ENCODE results near the gene TPSG1. TPM values are rescaled to one million over a fixed set of nuclear protein-coding genes. Genes with fewer than 3 reads are reported as not detected.
"Not testable (repeated sequence)": the region's sequence is repeated elsewhere in the genome, so short reads cannot be mapped to it uniquely, and the experiment has no call there.

TPSG1 gene
- total RNA-seq, 1 donor from 2014 or later: not detected

GRCh38 chr16:1230471-1231212 lies 5.6 kb upstream of the TPSG1 start:
- intact Hi-C loops (cut with micrococcal nuclease); H3K4me1 Mint-ChIP-seq; H3K36me3 Mint-ChIP-seq (ENCODE audit: low read depth); H3K27ac Mint-ChIP-seq; H3K27me3 Mint-ChIP-seq; H3K4me3 Mint-ChIP-seq; DNase-seq; H3K9me3 Mint-ChIP-seq: not testable (repeated sequence)

- H3K4me1 Mint-ChIP-seq; H3K36me3 Mint-ChIP-seq (ENCODE audit: low read depth); H3K4me3 Mint-ChIP-seq; intact Hi-C loops (cut with micrococcal nuclease); H3K27ac Mint-ChIP-seq; H3K27me3 Mint-ChIP-seq; H3K9me3 Mint-ChIP-seq; DNase-seq: not testable (repeated sequence)
Measured at GRCh38 chr16:1230084-1230470, 5.0 kb upstream of the TPSG1 start, which contains the start of gene TPSB2. Gene TPSB2, minus strand, starts transcription at chr16:1230184. Its CDS starts 233 bp downstream, at chr16:1229951.

- H3K36me3 Mint-ChIP-seq (ENCODE audit: low read depth); DNase-seq; H3K27me3 Mint-ChIP-seq; H3K4me3 Mint-ChIP-seq; H3K4me1 Mint-ChIP-seq; H3K27ac Mint-ChIP-seq; H3K9me3 Mint-ChIP-seq; intact Hi-C loops (cut with micrococcal nuclease): not testable (repeated sequence)
Measured at GRCh38 chr16:1229476-1229875, 4.4 kb upstream of the TPSG1 start.

- H3K4me1 Mint-ChIP-seq; intact Hi-C loops (cut with micrococcal nuclease); H3K9me3 Mint-ChIP-seq; H3K4me3 Mint-ChIP-seq; H3K27me3 Mint-ChIP-seq; H3K27ac Mint-ChIP-seq; H3K36me3 Mint-ChIP-seq (ENCODE audit: low read depth); DNase-seq: not testable (repeated sequence)
Measured at GRCh38 chr16:1228227-1228626, 3.2 kb upstream of the TPSG1 start.

- H3K4me1 Mint-ChIP-seq; H3K36me3 Mint-ChIP-seq (ENCODE audit: low read depth); intact Hi-C loops (cut with micrococcal nuclease); DNase-seq; H3K4me3 Mint-ChIP-seq; H3K27me3 Mint-ChIP-seq; H3K27ac Mint-ChIP-seq; H3K9me3 Mint-ChIP-seq: not testable (repeated sequence)
Measured at GRCh38 chr16:1226692-1227091, 1.6 kb upstream of the TPSG1 start.

- H3K27me3 Mint-ChIP-seq; H3K9me3 Mint-ChIP-seq; DNase-seq; H3K4me1 Mint-ChIP-seq; H3K27ac Mint-ChIP-seq; H3K4me3 Mint-ChIP-seq; intact Hi-C loops (cut with micrococcal nuclease); H3K36me3 Mint-ChIP-seq (ENCODE audit: low read depth): not testable (repeated sequence)
Measured at GRCh38 chr16:1225728-1226311, 752 bp upstream of the TPSG1 start.

- no peaks in the 10 kb centered on the region for H3K9me3 Mint-ChIP-seq
- no peak for DNase-seq
- H3K27ac Mint-ChIP-seq: no peak overlapping the region
- H3K27me3 Mint-ChIP-seq: no peaks in the 10 kb centered on the region
- H3K4me1 Mint-ChIP-seq: no peaks in the 10 kb centered on the region
- no peaks in the 10 kb centered on the region for H3K36me3 Mint-ChIP-seq (ENCODE audit: low read depth)
- no peak overlapping the region for H3K4me3 Mint-ChIP-seq
- intact Hi-C loops (cut with micrococcal nuclease): no loop called here
Measured at GRCh38 chr16:1224558-1224957, 510 bp downstream of the TPSG1 start.

GRCh38 chr16:1223355-1224214 lies 1.5 kb downstream of the TPSG1 start:
- Mint-ChIP-seq H3K4me3 (no peak overlapping the region), H3K4me1 (no peaks in the 10 kb centered on the region), H3K27ac (no peak overlapping the region), H3K9me3 (no peaks in the 10 kb centered on the region), H3K27me3 (no peaks in the 10 kb centered on the region), H3K36me3 (ENCODE audit: low read depth) (no peaks in the 10 kb centered on the region)
- DNase-seq: no peak
- intact Hi-C loops (cut with micrococcal nuclease): no loop called here

GRCh38 chr16:1222553-1223354 lies 2.3 kb downstream of the TPSG1 start:
- H3K27ac Mint-ChIP-seq: no peak overlapping the region
- H3K4me3 Mint-ChIP-seq: no peak overlapping the region
- H3K27me3 Mint-ChIP-seq: no peaks in the 10 kb centered on the region
- intact Hi-C loops (cut with micrococcal nuclease): no loop called here
- DNase-seq: no peak
- no peaks in the 10 kb centered on the region for H3K4me1 Mint-ChIP-seq
- no peaks in the 10 kb centered on the region for H3K9me3 Mint-ChIP-seq
- H3K36me3 Mint-ChIP-seq (ENCODE audit: low read depth): no peaks in the 10 kb centered on the region

GRCh38 chr16:1221628-1222552 lies 3.2 kb downstream of the TPSG1 start:
- intact Hi-C loops (cut with micrococcal nuclease): no loop called here
- no peaks in the 10 kb centered on the region for H3K36me3 Mint-ChIP-seq (ENCODE audit: low read depth)
- DNase-seq: no peak

GRCh38 chr16:1220841-1221627 lies 4.0 kb downstream of the TPSG1 start:
- H3K27me3 Mint-ChIP-seq: no peaks in the 10 kb centered on the region
- H3K9me3 Mint-ChIP-seq: no peaks in the 10 kb centered on the region
- DNase-seq: no peak
- no peak overlapping the region for H3K27ac Mint-ChIP-seq
- no peaks in the 10 kb centered on the region for H3K36me3 Mint-ChIP-seq (ENCODE audit: low read depth)
- H3K4me1 Mint-ChIP-seq: no peaks in the 10 kb centered on the region
- intact Hi-C loops (cut with micrococcal nuclease): no loop called here
- no peak overlapping the region for H3K4me3 Mint-ChIP-seq

More at GRCh38 chr16:1221628-1222552, 3.2 kb downstream of the TPSG1 start:
- Mint-ChIP-seq H3K27me3 (no peaks in the 10 kb centered on the region), H3K9me3 (no peaks in the 10 kb centered on the region), H3K4me1 (no peaks in the 10 kb centered on the region), H3K27ac (no peak overlapping the region), H3K4me3 (no peak overlapping the region)

- Mint-ChIP-seq H3K27me3 (no peaks in the 10 kb centered on the region), H3K9me3 (no peaks in the 10 kb centered on the region), H3K36me3 (ENCODE audit: low read depth) (no peaks in the 10 kb centered on the region), H3K4me1 (no peaks in the 10 kb centered on the region), H3K27ac (no peak overlapping the region), H3K4me3 (no peak overlapping the region)
- DNase-seq: no peak
- intact Hi-C loops (cut with micrococcal nuclease): no loop called here
Measured at GRCh38 chr16:1220098-1220728, 4.9 kb downstream of the TPSG1 start.

Data from activated CD4-positive, alpha-beta T cell treated with anti-CD3 and anti-CD28 coated beads, Interleukin-2, amount 10 ng/mL, durations not matched to agents 24 days and 14 days (primary cell).